Activated T-cell treated with anti-CD3 and anti-CD28 coated beads, Interleukin-2, amount 50 U/mL, for 72 hours (primary cell): ENCODE measurements around the gene C5orf58. TPM values are rescaled to one million over a fixed set of nuclear protein-coding genes. Genes with fewer than 3 reads are reported as not detected.
A peak's percentile ranks its signal among the peaks of the same experiment; 100 is the strongest.

Source experiments
- ATAC-seq, 2 donors: fragments of 150-1000 bp; cut with Tn5 transposase; replicated peaks in 1 of 2; 2 replicates each; pipeline ENCODE4 v1.10.0; 2021; ENCODE audit warnings: moderate library complexity in 2 of 2, mild to moderate bottlenecking in 1 of 2
- DNase-seq, 2 donors: peaks; one replicate each; pipeline ENCODE4 v3.0.0; 2021 to 2022; ENCODE audit warnings: mixed read lengths in 1 of 2
- H3K27ac Mint-ChIP-seq: one replicate; pipeline ENCODE4 v1.8.0; 2022; ENCODE audit warnings: mild to moderate bottlenecking, moderate library complexity, mixed read lengths
- H3K27me3 Mint-ChIP-seq: one replicate; pipeline ENCODE4 v1.8.0; 2022; ENCODE audit warnings: low read depth, mixed read lengths
- H3K36me3 Mint-ChIP-seq, 2 donors: one replicate each; pipeline ENCODE4 v1.8.0; 2022; ENCODE audit warnings: mixed read lengths in 2 of 2, mild to moderate bottlenecking in 1 of 2; ENCODE audit not compliant: insufficient read depth in 2 of 2
- H3K4me1 Mint-ChIP-seq: one replicate; pipeline ENCODE4 v1.8.0; 2022; ENCODE audit warnings: low read depth, mixed read lengths
- H3K4me3 Mint-ChIP-seq, 2 donors: one replicate each; pipeline ENCODE4 v1.8.0; 2022; ENCODE audit warnings: mild to moderate bottlenecking in 2 of 2, mixed read lengths in 2 of 2, moderate library complexity in 2 of 2
- H3K9me3 Mint-ChIP-seq, 2 donors: one replicate each; pipeline ENCODE4 v1.8.0; 2022; ENCODE audit warnings: mixed read lengths in 2 of 2
- total RNA-seq, 2 donors: library from RNA; stranded (reverse); gene quantifications; one replicate each; pipeline ENCODE4 v1.2.3, GENCODE V29; 2022

Gene C5orf58
- total RNA-seq, 2 donors from 2014 or later: not detected

DNA sequence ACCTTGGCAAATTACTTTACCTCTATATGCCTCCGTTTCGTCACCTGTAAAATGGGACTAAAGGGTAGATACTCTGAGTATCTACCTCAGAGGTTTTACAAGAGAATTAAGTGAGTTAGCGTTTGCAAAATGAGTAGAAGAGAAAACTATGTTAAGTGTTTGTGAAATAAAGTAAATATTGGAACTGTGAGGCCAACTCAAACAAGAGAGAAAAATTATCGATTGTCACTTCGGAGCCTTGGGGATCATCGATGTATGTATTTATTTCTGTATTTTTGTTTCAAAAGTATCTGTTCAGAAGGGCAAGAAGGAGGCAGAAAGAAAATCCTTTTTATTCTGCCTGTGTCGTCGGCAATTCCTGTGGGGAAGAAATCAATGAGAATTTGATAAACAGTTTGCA, 25.8 kb upstream of the C5orf58 start:
- Mint-ChIP-seq H3K27me3 (peaks cover 44% of the 10 kb centered on the region), H3K4me1 (no peaks in the 10 kb centered on the region), H3K9me3 (peaks cover 0 to 4% of the 10 kb centered on the region in 2 donors), H3K27ac (no peak overlapping the region), H3K4me3 (no peak overlapping the region), H3K36me3 (no peaks in the 10 kb centered on the region)
- ATAC-seq (no peak), DNase-seq (no peak)

DNA sequence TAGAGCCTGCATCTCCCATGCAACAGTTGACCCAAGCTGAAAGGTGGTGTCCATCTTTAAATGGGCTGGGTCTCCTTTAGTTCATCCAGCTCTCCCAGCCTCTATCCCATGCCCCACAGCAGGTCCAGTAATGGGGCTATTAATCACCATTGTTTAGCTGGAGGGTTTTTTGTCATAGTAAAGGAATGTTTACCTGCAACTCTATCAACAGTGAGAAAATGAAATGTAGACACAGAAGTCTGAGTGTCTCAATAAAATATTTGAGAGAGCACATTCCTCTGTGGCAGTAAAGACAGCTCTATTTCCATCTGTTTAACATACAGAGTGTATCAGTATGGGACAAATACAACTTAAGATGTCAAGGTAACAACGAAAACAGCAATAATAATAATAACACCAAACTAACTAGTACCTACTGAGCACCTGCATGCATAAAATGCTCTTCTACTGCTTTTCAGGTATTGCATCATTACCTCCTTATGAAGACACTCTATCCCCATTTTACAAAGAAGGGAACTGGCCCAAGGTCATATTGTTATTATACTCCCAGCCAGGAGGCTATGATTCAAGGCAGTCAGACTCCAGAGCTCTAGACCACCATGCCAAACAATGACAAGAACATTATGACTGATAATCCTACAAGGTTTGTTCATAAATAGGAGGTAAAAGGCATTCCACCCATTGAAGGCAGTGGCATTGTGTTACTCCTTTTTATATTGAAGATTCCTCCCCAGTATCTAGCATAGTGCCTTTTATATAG, 21.0 kb upstream of the C5orf58 start:
- no peak for ATAC-seq
- H3K27me3 Mint-ChIP-seq: peaks cover 34% of the 10 kb centered on the region
- H3K4me3 Mint-ChIP-seq: no peak overlapping the region
- H3K36me3 Mint-ChIP-seq: no peaks in the 10 kb centered on the region
- H3K4me1 Mint-ChIP-seq: no peaks in the 10 kb centered on the region
- H3K9me3 Mint-ChIP-seq: peaks cover 0 to 4% of the 10 kb centered on the region in 2 donors
- no peak overlapping the region for H3K27ac Mint-ChIP-seq
- DNase-seq: no peak

DNA sequence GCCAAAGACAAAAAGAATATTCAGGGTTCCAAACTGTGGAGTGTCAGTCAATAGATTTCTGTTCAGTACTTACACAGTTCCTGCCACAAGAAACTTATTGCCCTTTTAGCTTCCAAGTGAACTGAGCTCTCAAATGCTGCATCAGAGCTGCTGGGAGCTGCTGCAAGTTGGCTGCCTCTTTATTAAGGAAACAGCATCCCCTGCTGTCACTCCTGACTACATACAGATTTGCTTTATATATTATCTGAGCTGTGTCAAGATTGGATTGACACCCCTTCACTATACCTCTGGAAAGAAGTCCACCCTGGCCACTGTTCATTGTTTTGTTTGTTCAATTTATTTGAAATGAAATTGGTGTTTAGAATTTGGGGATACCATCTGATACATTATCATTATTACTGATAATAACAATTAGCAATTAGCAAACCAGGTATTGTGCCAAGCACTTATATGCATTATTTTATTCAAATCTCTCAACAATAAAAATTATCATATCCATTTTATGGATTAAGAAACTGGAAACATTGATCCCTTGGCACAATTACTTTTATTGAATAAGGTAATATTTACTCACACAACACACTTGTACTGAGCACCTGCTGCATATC, 16.4 kb upstream of the C5orf58 start:
- ATAC-seq (no peak), DNase-seq (no peak)
- H3K27ac Mint-ChIP-seq: no peak overlapping the region
- H3K4me3 Mint-ChIP-seq: no peak overlapping the region
- peaks cover 5% of the 10 kb centered on the region for H3K27me3 Mint-ChIP-seq
- no peaks in the 10 kb centered on the region for H3K36me3 Mint-ChIP-seq
- no peaks in the 10 kb centered on the region for H3K9me3 Mint-ChIP-seq
- H3K4me1 Mint-ChIP-seq: no peaks in the 10 kb centered on the region

DNA sequence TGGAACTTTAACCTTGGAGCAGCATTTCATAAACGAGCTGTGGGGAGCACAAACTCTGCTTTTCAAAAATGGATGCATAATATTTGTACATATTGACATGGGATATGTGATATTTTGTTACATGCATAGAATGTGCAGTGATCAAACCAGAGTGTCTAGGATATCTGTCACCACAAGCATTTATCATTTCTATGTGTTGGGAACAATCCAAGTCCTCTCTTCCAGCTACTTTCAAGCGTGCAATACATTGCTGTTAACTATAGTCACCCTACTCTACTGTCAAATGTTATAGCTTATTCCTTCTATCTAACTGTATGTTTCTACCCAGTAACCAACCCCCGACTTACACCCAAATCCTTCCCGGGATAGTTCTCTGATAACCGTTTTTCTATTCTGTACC, 15.0 kb upstream of the C5orf58 start:
- Mint-ChIP-seq H3K4me1 (no peaks in the 10 kb centered on the region), H3K9me3 (no peaks in the 10 kb centered on the region), H3K4me3 (no peak overlapping the region), H3K27me3 (peaks cover 5% of the 10 kb centered on the region), H3K36me3 (no peaks in the 10 kb centered on the region), H3K27ac (no peak overlapping the region)
- ATAC-seq: no peak
- no peak for DNase-seq

DNA sequence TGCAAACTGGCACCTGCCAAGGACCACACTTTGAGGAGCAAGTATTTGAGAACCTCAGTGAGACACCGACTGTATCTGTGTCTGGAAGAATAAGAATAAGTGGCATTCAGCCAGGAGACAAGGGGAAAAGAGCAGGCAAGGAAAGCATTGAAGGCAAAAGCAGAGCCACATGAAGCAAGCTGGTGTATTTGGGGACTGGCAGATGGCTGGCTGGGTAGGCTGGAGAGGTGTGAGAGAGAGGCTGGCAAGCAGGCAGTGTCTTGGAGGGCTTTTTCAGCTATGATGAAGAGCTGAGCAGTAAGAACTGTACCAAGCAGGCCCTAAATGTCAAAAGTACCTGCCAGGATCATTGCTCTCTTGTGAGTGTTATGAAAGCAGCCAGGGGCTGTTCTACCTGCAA, 14.1 kb upstream of the C5orf58 start:
- Mint-ChIP-seq H3K4me3 (no peak overlapping the region), H3K9me3 (no peaks in the 10 kb centered on the region), H3K36me3 (no peaks in the 10 kb centered on the region), H3K4me1 (no peaks in the 10 kb centered on the region), H3K27me3 (peaks cover 5% of the 10 kb centered on the region), H3K27ac (no peak overlapping the region)
- no peak for ATAC-seq
- no peak for DNase-seq

DNA sequence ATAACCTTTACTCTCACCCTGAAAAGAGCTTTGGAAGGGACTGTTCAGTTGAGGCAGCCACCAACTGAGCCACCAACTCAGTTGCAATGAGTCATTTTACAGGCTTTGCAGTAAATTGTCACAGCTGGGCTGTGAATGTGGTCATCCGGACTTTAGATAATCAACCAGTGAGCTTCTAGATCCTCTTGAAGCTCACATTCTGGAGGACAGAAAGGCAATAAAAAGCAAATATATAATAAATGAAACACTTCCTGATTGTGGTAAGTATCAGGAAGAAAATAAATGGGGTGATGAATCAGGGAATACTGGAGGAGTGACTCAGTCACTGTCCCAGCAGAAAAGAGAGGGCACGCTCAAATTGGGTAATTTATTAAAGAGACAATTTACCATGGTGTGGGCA, 13.2 kb upstream of the C5orf58 start:
- no peak for DNase-seq
- Mint-ChIP-seq H3K4me3 (no peak overlapping the region), H3K9me3 (no peaks in the 10 kb centered on the region), H3K27me3 (no peaks in the 10 kb centered on the region), H3K36me3 (no peaks in the 10 kb centered on the region), H3K27ac (no peak overlapping the region), H3K4me1 (no peaks in the 10 kb centered on the region)
- no peak for ATAC-seq

DNA sequence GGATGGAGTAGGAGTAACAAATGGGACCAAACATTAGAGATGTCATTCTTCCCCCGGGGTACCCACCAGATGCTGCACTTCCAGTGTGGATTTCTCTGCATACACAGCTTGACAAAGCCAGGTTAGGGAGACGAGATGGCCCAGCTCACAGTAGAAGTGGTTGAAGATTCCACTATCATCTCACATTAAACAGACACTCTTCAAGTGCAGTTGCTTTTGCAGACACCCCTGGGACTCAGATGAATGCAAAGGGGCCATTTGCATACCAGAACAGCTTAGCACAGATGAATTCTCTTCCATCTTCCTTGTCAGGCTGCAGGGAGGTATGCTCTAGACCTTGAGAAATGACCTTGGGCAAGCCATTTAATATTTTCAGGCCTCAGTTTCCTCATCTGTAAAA, 12.6 kb upstream of the C5orf58 start:
- no peak overlapping the region for H3K4me3 Mint-ChIP-seq
- no peaks in the 10 kb centered on the region for H3K36me3 Mint-ChIP-seq
- H3K27ac Mint-ChIP-seq: no peak overlapping the region

DNA sequence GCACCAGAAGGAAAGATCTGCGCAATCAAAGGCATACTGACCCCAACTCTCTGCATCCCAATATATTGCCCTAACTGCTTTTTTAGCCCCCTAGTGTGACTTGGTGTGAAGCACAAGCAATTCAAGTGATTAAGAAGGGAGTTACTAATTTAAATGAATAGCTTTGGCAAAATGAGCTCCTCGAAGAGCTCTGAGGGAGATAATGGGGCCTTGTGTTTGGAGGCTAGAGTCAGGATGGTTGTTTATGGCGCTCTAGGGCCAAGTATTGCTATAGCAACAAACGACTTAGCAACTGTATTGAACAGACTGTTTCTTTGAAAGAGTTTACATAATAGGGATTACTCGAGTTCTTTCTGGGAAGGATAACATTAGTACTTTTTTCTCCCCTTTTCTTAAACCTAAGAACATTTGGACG, 11.5 kb upstream of the C5orf58 start:
- no peaks in the 10 kb centered on the region for H3K9me3 Mint-ChIP-seq
- no peaks in the 10 kb centered on the region for H3K27me3 Mint-ChIP-seq
- H3K36me3 Mint-ChIP-seq: no peaks in the 10 kb centered on the region
- H3K4me1 Mint-ChIP-seq: peaks cover 5% of the 10 kb centered on the region
- DNase-seq (no peak), ATAC-seq (no peak)
- H3K27ac Mint-ChIP-seq: no peak overlapping the region
- no peak overlapping the region for H3K4me3 Mint-ChIP-seq

More for the DNA sequence above, 12.6 kb upstream of the C5orf58 start:
- Mint-ChIP-seq H3K9me3 (no peaks in the 10 kb centered on the region), H3K4me1 (no peaks in the 10 kb centered on the region), H3K27me3 (no peaks in the 10 kb centered on the region)
- ATAC-seq: no peak
- no peak for DNase-seq

DNA sequence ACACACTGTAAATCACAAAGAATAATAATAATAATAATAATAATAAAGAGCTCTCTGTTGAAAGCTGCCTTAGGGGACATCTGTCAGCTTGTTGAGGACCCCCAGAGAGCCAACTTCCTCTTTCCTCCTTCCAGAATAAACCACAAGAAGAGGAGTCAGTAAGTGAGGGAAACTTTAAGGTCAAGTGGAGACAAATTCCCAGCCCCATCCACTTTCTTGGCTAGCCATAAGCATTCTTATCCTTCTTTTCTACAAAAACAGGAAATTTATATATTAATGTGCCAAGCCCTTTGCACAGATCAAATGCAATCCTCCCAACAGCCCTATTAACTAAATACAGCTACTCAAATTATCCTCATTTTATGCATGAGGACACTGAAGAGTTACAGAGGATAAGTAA, 9.4 kb upstream of the C5orf58 start:
- no peak overlapping the region for H3K27ac Mint-ChIP-seq
- H3K27me3 Mint-ChIP-seq: no peaks in the 10 kb centered on the region
- DNase-seq (no peak), ATAC-seq (no peak)
- H3K36me3 Mint-ChIP-seq: no peaks in the 10 kb centered on the region
- no peaks in the 10 kb centered on the region for H3K9me3 Mint-ChIP-seq
- no peak overlapping the region for H3K4me3 Mint-ChIP-seq
- peaks cover 5% of the 10 kb centered on the region for H3K4me1 Mint-ChIP-seq

DNA sequence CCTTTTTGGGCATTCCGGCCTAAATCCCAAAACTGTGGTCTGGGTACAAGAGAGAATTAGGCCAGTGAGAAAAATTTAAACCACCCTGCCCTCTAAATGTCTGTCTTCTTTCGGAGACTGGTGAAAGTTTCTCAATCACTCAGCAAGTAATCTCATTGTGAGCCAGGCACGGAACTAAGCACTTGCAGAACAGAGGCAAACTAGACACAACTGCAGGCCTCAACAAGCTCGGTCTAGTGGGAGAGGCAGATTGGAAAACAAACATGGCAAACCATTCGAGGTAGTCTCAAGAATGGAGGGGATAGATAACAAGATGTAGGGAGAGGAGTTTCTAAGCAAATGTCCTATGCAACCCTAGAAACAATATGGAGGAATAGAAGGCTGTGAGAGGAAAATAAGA, 8.9 kb upstream of the C5orf58 start:
- H3K9me3 Mint-ChIP-seq: no peaks in the 10 kb centered on the region
- DNase-seq (no peak), ATAC-seq (no peak)
- no peak overlapping the region for H3K27ac Mint-ChIP-seq
- peaks cover 5% of the 10 kb centered on the region for H3K4me1 Mint-ChIP-seq
- H3K36me3 Mint-ChIP-seq: no peaks in the 10 kb centered on the region
- no peaks in the 10 kb centered on the region for H3K27me3 Mint-ChIP-seq
- no peak overlapping the region for H3K4me3 Mint-ChIP-seq

DNA sequence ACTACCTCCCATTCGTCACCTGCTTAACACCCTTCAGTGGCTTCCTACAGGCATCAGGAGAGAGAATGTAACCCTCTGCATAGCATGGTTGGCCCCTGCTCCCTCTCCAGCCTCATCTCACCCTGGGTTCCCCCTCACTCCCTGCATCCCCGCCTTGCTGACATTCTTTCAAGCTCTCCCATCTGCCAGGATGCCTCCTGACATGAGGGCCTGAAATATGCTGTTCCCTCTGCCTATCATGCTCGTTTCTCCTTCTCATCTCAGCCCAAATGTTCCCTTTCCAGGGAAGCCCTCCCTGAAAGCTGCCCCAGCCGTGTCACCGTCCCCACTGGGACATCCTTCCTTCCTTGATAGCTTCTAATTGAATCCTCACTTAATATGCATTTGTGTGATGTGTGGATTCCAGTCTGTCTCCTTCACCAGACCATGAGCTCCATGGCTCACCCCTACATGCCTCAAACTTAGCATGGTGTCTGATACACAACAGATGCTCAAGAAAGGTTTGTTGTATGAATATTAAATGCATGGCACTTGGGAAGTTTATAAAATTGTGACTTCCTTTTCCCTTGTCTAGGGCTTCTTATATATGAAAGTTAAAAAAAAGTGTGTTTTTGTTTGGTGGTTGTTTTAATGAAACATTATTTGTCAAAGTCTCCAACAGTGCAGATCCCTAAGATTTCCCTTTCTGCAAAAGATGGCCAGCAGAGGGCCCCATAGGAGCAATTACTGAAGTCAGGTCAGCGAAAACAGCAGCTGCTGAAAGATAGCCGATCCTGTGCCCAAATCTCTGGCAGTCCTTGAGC, 7.3 kb upstream of the C5orf58 start:
- no peaks in the 10 kb centered on the region for H3K27me3 Mint-ChIP-seq
- H3K27ac Mint-ChIP-seq: peak overlapping the region; percentile 21
- H3K4me1 Mint-ChIP-seq: peaks cover 5% of the 10 kb centered on the region
- no peaks in the 10 kb centered on the region for H3K36me3 Mint-ChIP-seq
- DNase-seq (peak; percentile 77 to 78), ATAC-seq (peak; percentile 60)
- no peaks in the 10 kb centered on the region for H3K9me3 Mint-ChIP-seq
- H3K4me3 Mint-ChIP-seq: no peak overlapping the region

DNA sequence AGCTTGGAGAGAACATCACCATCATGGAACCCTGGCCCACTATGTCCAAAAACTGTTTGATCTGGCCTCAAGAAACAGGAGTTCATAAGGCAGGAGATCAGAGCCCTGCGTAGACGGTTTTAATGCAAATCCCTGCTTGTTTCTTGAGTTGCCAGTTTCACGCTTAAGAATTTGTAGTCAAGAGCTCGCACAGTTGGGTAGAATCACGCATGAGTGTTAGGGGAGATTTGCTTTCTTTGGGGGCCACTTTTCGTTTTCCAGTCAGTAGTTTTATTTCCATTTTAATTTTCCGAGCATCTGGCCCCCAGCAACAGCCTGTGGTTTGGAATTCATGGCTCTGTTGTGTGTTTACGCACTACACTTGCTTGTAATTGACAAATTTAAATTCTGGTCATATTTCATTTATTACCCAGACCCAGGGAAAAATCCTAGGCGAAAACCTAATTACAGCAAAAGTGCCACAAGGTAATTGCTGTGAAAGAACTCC, 6.6 kb upstream of the C5orf58 start:
- H3K4me1 Mint-ChIP-seq: peaks cover 5% of the 10 kb centered on the region
- no peaks in the 10 kb centered on the region for H3K27me3 Mint-ChIP-seq
- no peak for DNase-seq
- H3K9me3 Mint-ChIP-seq: no peaks in the 10 kb centered on the region
- no peak for ATAC-seq
- H3K36me3 Mint-ChIP-seq: no peaks in the 10 kb centered on the region
- H3K4me3 Mint-ChIP-seq: no peak overlapping the region
- peak overlapping the region; percentile 21 for H3K27ac Mint-ChIP-seq

DNA sequence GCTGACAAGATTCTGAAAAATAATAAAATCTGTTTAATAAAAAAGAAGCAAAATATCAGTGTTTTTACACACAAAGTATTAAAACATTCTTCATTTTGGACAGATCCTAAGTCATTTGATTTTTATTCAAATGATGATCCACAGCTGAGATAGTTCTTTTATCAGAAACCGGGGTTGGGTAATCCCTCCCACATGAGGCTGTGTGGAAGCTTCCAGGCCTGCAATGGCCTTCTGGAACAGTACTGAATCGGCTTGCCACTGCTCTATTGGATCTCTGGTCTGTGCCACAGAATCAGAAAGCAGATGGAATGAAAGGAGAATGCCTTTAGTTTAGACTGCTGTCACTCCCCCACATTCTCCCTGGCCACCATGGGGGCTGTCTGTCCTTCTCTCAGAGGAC, 6.1 kb upstream of the C5orf58 start:
- Mint-ChIP-seq H3K9me3 (no peaks in the 10 kb centered on the region), H3K4me3 (no peak overlapping the region), H3K27ac (no peak overlapping the region), H3K27me3 (no peaks in the 10 kb centered on the region), H3K36me3 (no peaks in the 10 kb centered on the region), H3K4me1 (peaks cover 5% of the 10 kb centered on the region)
- ATAC-seq (no peak), DNase-seq (no peak)
